SJCRH30 (cell line): Measurements from ENCODE around the gene PSME3. TPM values are rescaled to one million over a fixed set of nuclear protein-coding genes. Genes with fewer than 3 reads are reported as not detected.
"Not testable (repeated sequence)": the region's sequence is repeated elsewhere in the genome, so short reads cannot be mapped to it uniquely, and the experiment has no call there.

Experiments used
- DNase-seq, 2 experiments: peaks; one replicate each; pipeline ENCODE4 v3.0.0-alpha.2; 2015 to 2020
- H3K27ac ChIP-seq: fragments of 250-450 bp; sonication (Bioruptor Pico); 2 replicates; pipeline ENCODE4 v1.5.1; 2020; ENCODE audit warnings: mild to moderate bottlenecking, moderate library complexity
- H3K27me3 ChIP-seq: fragments of 250-450 bp; sonication (Bioruptor Pico); 2 replicates; pipeline ENCODE4 v1.5.1; 2020; ENCODE audit warnings: mild to moderate bottlenecking, moderate library complexity
- H3K36me3 ChIP-seq: fragments of 250-450 bp; sonication (Bioruptor Pico); 2 replicates; pipeline ENCODE4 v1.5.1; 2020; ENCODE audit warnings: mild to moderate bottlenecking, moderate library complexity
- H3K4me1 ChIP-seq: fragments of 250-450 bp; sonication (Bioruptor Pico); 2 replicates; pipeline ENCODE4 v1.5.1; 2020; ENCODE audit warnings: mild to moderate bottlenecking, moderate library complexity
- H3K4me3 ChIP-seq: fragments of 250-450 bp; sonication (Bioruptor Pico); 2 replicates; pipeline ENCODE4 v1.5.1; 2020; ENCODE audit warnings: mild to moderate bottlenecking, moderate library complexity
- H3K9me3 ChIP-seq: fragments of 250-450 bp; sonication (Bioruptor Pico); replicated peaks from 2 replicates; pipeline ENCODE4 v1.5.1; 2020; ENCODE audit warnings: mild to moderate bottlenecking, moderate library complexity
- total RNA-seq: library from RNA; depleted of rRNA; stranded (reverse); fragments of >200 nt; shearing (Covaris generic); gene quantifications from 2 replicates; pipeline ENCODE4 v1.2.3, GENCODE V29; 2014

The PSME3 gene
- total RNA-seq, 1 experiment from 2014 or later, result 145 TPM

GRCh38 chr17:42871647-42872046, 38.5 kb downstream of the PSME3 start:
- H3K9me3 ChIP-seq, result no peaks in the 10 kb centered on the region
- H3K4me3 ChIP-seq, result no peak overlapping the region
- no peak overlapping the region for H3K27ac ChIP-seq
- no peaks in the 10 kb centered on the region for H3K4me1 ChIP-seq
- DNase-seq, result no peak
- H3K36me3 ChIP-seq, result no peaks in the 10 kb centered on the region
- no peaks in the 10 kb centered on the region for H3K27me3 ChIP-seq

DNA sequence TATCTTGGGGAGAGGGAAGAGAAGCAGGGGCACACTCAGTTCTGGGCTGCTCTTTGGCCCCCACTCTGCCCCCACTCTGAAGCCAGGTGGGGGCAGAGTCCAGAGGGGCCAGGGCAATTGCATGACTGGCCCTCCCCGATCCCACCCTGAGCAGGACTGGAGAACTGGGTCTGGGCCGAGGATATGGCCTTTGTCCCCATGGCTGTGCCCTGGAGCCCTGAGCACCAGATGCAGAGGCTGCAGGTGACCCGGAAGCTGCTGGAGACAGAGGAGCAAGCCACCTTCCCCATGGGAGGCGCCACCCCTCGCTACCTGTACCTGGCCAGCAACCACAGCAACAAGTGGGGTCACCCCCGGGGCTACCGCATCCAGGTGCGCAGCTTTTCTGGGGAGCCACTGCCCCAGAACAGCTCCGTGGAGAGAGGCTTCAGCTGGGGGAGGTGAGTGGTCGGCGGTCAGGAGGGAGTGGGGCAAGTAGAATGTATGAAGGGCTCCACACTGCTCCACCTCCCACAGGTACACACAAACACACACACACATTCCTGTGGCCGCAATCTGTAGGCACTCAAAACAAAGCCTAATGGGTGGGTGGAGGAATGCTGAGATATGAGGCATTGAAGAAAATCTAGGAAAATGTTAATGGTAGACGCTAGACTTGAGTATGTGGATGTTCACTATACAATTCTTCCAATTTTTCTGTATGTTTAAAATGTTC, 39.2 kb downstream of the PSME3 start:
- no peak for DNase-seq
- H3K36me3 ChIP-seq, result no peaks in the 10 kb centered on the region
- peaks cover 1% of the 10 kb centered on the region; the same call in 1 of the 2 replicates for H3K27me3 ChIP-seq
- no peaks in the 10 kb centered on the region for H3K9me3 ChIP-seq
- H3K4me3 ChIP-seq, result no peak overlapping the region
- H3K27ac ChIP-seq, result no peak overlapping the region
- no peaks in the 10 kb centered on the region for H3K4me1 ChIP-seq

GRCh38 chr17:42873315-42873714, 40.1 kb downstream of the PSME3 start:
- H3K4me3 ChIP-seq, result no peak overlapping the region
- H3K27me3 ChIP-seq, result peaks cover 5% of the 10 kb centered on the region; the same call in 1 of the 2 replicates
- H3K9me3 ChIP-seq, result no peaks in the 10 kb centered on the region
- no peaks in the 10 kb centered on the region for H3K4me1 ChIP-seq
- H3K27ac ChIP-seq, result no peak overlapping the region
- no peak for DNase-seq
- H3K36me3 ChIP-seq, result no peaks in the 10 kb centered on the region

GRCh38 chr17:42873932-42874695, 40.9 kb downstream of the PSME3 start:
- H3K27me3 ChIP-seq, H3K27ac ChIP-seq, H3K9me3 ChIP-seq, DNase-seq, H3K4me1 ChIP-seq, H3K4me3 ChIP-seq, H3K36me3 ChIP-seq: not testable (repeated sequence)

- no peak for DNase-seq
- Histone ChIP-seq H3K4me1 (no peaks in the 10 kb centered on the region), H3K9me3 (no peaks in the 10 kb centered on the region), H3K27ac (no peak overlapping the region), H3K36me3 (no peaks in the 10 kb centered on the region), H3K4me3 (no peak overlapping the region), H3K27me3 (peaks cover 15% of the 10 kb centered on the region)
Measured at GRCh38 chr17:42877037-42877436, 43.8 kb downstream of the PSME3 start.

DNA sequence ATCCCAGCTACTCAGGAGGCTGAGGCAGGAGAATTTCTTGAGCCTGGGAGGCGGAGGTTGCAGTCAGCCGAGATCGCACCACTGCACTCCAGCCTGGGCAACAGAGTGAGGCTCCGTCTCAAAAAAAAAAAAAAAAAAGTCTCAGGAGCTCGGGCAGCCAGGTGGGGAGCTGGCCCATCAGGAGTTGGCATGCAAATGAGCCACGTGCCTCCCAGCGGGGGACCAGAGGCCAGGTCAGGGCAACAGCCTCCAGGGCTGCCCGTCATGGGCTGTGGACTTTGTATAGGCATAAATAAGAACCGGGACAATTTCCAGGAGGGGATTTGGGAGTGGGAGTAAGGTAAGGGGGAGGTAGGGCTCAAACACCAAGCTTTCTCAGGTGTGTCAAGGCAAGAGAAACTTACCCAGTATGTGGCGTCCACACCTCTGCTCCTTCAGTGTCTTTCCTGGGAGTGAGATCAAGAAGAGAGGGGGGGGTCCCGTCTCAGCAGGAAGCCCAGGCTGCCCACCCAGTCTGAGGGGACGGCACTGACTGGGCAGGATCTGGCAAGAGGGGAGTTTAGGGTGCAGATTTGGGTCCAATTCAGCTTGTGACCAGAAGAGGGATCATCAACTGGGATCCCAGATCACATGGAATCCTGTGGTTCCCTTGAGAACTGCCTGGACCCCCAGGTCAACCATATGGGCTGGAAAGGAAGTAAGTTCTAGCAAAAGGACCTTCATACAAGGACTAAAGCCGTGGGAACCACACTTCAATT, 45.1 kb downstream of the PSME3 start:
- Histone ChIP-seq H3K9me3 (no peaks in the 10 kb centered on the region), H3K27ac (no peak overlapping the region)

GRCh38 chr17:42878924-42879595, 45.9 kb downstream of the PSME3 start:
- H3K4me1 ChIP-seq, result no peaks in the 10 kb centered on the region
- no peaks in the 10 kb centered on the region for H3K36me3 ChIP-seq
- no peak overlapping the region for H3K27ac ChIP-seq
- H3K4me3 ChIP-seq, result no peak overlapping the region
- peaks cover 20% of the 10 kb centered on the region for H3K27me3 ChIP-seq
- no peak for DNase-seq
- no peaks in the 10 kb centered on the region for H3K9me3 ChIP-seq

More for the DNA sequence above, 45.1 kb downstream of the PSME3 start:
- DNase-seq, result no peak
- H3K4me1 ChIP-seq, result no peaks in the 10 kb centered on the region
- no peak overlapping the region for H3K4me3 ChIP-seq
- peaks cover 17% of the 10 kb centered on the region for H3K27me3 ChIP-seq
- no peaks in the 10 kb centered on the region for H3K36me3 ChIP-seq

DNA sequence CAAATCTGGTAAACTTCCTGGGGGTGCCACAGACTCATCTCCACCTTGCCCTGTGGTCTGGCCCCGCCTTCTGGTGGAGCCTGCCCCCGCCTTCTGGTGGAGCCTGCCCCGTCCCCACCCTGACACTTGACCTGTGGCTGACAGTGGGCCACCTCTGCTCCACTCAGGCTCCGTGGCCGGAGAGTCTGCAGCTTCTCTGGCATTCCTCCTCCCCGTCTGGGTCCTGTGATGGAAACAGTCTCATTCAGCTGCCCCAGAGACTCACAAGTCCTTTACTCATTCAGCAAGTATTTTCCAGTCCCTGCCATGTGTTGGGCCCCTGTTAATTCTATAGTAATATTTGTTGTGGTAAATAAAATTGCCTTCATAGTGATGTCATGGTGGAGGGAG, 46.4 kb downstream of the PSME3 start:
- no peak overlapping the region for H3K27ac ChIP-seq
- DNase-seq, result no peak

DNA sequence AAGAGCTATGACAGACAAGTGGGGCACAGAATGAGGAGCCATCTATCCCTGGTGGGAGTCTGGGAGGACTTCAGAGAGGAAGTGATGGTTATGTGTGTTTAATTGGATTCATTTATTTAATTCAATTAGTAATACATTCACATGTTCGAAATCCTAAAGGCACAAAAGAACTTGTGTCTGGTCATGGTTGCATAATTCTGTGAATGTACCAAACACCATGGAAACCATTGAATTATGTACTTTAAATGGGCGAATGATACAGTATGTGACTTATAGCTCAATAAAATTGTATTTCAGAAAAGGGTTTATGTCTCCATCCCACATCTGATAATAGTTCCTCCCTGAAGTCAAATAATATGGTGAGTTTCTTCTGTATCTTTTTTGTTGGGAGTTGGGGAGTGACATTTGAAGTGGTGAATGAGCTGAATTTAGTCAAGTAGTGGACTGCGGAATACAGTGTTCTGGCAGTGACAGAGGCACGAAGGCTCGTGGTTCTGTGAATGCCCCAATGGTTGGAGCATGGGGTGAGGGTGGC, 47.6 kb downstream of the PSME3 start:
- Histone ChIP-seq H3K27ac (no peak overlapping the region), H3K36me3 (no peaks in the 10 kb centered on the region), H3K27me3 (peaks cover 20% of the 10 kb centered on the region), H3K4me1 (no peaks in the 10 kb centered on the region), H3K9me3 (no peaks in the 10 kb centered on the region), H3K4me3 (no peak overlapping the region)
- DNase-seq, result no peak

More for the DNA sequence above, 46.4 kb downstream of the PSME3 start:
- no peaks in the 10 kb centered on the region for H3K36me3 ChIP-seq
- H3K27me3 ChIP-seq, result peaks cover 20% of the 10 kb centered on the region
- H3K4me3 ChIP-seq, result no peak overlapping the region
- H3K4me1 ChIP-seq, result no peaks in the 10 kb centered on the region
- H3K9me3 ChIP-seq, result no peaks in the 10 kb centered on the region

GRCh38 chr17:42881706-42882105, 48.5 kb downstream of the PSME3 start:
- not testable (repeated sequence) for H3K4me3 ChIP-seq

GRCh38 chr17:42882166-42882565, 49.0 kb downstream of the PSME3 start:
- no peak overlapping the region for H3K27ac ChIP-seq
- H3K4me1 ChIP-seq, result no peaks in the 10 kb centered on the region
- peaks cover 20% of the 10 kb centered on the region for H3K27me3 ChIP-seq

More at GRCh38 chr17:42881706-42882105, 48.5 kb downstream of the PSME3 start:
- H3K27ac ChIP-seq, H3K4me1 ChIP-seq, DNase-seq, H3K9me3 ChIP-seq, H3K36me3 ChIP-seq: not testable (repeated sequence)
- H3K27me3 ChIP-seq, result peaks cover 20% of the 10 kb centered on the region

DNA sequence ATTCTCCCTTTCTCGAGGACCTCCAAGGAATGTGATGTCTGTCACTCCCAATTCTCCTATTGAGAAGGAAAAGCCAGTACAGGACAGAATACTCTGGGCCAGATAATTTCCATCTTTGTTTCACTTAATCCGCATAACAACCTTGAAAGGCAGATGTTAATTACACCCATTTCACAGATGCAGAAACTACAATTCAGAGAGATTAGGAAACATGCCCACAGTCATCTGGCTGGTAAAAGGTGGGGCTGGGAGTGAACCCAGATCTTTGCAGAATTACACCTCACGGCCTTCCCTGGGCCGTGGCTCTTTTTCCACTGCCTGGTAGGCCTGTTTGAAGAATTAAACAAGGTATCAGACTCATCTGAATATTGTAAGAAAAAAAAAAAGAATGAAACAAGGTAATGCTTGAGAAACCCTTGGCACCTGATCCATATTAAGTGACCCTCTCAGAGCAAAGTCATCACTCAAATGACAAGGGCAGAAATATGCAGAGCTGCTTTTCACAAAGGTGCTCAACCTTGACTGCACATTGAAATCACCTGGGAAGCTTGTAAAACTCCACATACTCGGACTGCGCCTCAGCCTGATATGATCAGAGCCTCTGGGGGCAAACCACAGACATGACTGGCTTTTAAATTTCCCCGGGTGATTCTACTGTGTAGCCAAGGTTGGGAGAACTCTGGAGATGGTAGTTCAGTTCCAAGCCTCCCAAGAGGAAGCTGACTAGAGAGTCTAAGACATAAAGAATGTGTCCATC, 50.8 kb downstream of the PSME3 start:
- peaks cover 10% of the 10 kb centered on the region; the same call in 1 of the 2 replicates for H3K27me3 ChIP-seq
- H3K36me3 ChIP-seq, result no peaks in the 10 kb centered on the region
- H3K4me1 ChIP-seq, result no peaks in the 10 kb centered on the region
- no peak overlapping the region for H3K4me3 ChIP-seq
- H3K9me3 ChIP-seq, result no peaks in the 10 kb centered on the region
- no peak for DNase-seq
- H3K27ac ChIP-seq, result no peak overlapping the region

More at GRCh38 chr17:42882166-42882565, 49.0 kb downstream of the PSME3 start:
- DNase-seq, result no peak
- no peaks in the 10 kb centered on the region for H3K9me3 ChIP-seq
- H3K36me3 ChIP-seq, result no peaks in the 10 kb centered on the region
- H3K4me3 ChIP-seq, result no peak overlapping the region

GRCh38 chr17:42885806-42886205, 52.6 kb downstream of the PSME3 start:
- H3K27me3 ChIP-seq, H3K4me3 ChIP-seq, H3K27ac ChIP-seq, H3K36me3 ChIP-seq, DNase-seq, H3K9me3 ChIP-seq, H3K4me1 ChIP-seq: not testable (repeated sequence)
